ENCODE results near the gene KRTAP5-5.
"Not testable (repeated sequence)": the region's sequence is repeated elsewhere in the genome, so short reads cannot be mapped to it uniquely, and the experiment has no call there.

The KRTAP5-5 gene

DNA sequence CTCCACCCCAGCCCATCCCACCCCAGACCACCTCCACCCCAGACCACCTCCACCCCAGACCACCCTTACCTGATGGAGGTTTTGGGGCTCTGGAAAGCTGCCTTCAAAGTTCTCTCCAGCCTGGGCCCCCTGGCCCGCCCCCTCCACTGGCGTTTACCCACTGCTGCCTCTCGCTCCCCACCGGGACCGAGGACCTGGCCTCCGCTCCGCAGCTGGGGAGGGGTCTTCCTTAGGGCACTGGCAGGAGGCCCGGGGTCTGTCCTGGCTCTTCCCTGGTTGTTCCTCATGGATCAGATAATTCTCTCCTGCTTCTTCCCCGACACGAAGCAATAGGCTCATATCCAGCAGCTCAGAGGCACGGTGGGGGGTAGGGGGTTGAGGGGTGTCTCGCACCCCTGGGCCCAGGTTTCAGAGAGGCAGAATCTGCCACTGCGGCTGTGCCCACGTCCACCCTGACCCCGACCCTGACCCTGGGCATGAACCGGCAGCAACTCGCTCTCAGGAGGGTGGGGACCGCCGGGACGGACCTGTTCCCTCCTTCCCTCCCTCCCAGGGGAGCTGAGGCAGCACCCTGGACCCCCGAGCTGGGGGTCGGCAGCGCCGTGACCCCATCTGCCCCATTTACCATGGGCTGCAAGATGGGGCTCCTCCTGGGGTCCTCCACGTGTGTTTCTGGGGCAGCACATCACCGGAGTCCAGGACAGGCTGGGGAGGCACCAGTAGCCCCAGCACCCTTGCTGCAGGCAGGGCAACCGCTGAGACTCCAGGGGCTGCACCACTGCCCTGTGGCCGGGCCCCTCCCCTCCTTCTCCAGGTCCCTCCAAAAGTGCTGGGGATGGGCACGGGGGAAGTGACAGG is 12.9 kb downstream of the KRTAP5-5 start:
- no peak for DNase-seq (ENCODE audit: low spot score)

DNA sequence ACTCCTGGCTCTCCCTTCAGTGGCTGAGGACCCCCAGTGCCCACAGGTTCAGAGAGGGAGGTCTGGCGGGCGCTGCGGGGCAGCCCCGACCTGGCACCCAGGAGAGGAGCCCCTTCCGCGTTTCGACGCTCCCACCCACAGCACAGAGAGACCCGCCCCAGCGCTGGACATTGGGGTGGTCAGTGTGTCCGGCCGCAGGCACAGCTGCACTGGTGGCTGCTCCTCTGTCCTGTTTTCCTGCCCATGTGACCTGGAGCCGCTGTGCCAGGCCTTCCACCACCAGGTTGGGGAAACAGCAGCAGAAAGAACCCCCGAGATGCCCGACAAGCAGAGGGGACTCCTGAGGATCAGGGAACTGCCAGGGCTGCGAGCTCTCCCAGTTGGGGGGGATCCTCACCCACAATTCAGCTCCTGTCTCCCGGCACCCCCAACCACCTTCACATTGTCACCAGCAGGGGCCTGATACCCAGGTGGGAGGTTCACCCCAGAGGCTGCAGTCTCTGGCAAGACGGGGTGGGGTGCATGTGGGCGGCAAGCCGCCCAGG is 13.6 kb downstream of the KRTAP5-5 start:
- DNase-seq (ENCODE audit: low spot score) = no peak

- DNase-seq (ENCODE audit: low spot score) = no peak
Observed at GRCh38 chr11:1644601-1645356, 15.2 kb downstream of the KRTAP5-5 start.

DNA sequence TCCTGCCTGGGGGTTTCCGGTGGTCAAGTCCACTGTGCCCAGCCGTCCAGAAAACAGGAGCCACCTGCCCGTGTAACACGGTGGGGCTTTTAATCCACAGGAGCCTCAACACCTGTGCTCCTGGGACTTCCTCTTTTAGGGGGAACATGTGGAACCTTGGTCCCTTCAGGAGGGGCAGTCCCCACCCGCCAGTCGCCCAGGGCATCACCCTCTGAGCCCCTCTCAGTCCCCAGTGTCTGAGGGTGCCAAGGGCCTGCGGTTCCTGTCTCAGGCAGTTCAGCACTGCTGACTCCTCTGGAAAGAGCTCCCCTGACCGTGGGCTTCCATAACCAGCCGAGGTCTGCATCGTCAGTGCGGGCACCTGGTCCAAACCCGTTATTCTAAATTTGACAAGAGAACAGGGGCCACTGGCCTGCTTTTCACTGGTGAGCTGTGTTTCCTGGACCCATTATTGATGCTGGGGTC is 15.8 kb downstream of the KRTAP5-5 start:
- no peak for DNase-seq (ENCODE audit: low spot score)

- DNase-seq (ENCODE audit: low spot score) = not testable (repeated sequence)
Observed at GRCh38 chr11:1646540-1646939, 17.0 kb downstream of the KRTAP5-5 start.

- DNase-seq (ENCODE audit: low spot score) = no peak
Observed at GRCh38 chr11:1647901-1648652, 18.5 kb downstream of the KRTAP5-5 start.

DNA sequence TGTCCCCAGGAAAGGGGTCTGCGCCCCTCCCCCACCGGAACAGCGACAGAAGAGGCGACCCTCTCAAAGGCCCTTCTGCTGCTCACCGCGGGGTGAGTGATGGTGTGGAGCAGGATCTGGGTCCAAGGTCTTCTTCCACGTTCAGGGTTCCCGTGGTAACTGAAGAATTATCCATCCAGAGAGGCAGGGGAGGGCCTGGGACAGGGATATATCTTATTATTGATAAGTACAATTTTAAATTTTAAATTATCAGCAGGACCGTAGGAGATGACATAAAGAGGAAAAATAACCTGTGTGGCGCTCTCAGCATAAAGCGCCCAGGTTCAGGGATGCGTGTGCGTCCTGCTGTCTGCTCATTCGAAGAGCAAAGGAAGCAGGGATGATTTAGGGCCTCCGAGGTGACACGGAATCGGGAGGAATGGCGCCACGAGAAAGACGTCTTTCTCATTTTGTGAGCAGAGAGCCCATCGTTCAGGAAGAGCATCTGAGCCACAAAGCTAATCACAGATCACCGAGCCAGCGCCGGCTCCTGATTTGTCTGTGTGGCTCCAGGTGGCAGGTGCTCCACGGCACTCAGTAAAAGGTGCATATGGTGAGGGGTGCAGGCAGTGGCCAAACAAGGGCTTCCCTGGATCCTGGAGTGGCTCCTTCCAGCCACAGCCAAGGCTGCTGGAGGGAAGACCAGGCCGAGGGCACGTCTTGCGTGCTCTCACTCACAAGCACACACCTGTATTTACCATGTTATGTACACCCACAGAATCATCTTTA is 19.3 kb downstream of the KRTAP5-5 start:
- DNase-seq (ENCODE audit: low spot score) = no peak

- no peak for DNase-seq (ENCODE audit: low spot score)
Observed at GRCh38 chr11:1650034-1650917, 20.7 kb downstream of the KRTAP5-5 start.

DNA sequence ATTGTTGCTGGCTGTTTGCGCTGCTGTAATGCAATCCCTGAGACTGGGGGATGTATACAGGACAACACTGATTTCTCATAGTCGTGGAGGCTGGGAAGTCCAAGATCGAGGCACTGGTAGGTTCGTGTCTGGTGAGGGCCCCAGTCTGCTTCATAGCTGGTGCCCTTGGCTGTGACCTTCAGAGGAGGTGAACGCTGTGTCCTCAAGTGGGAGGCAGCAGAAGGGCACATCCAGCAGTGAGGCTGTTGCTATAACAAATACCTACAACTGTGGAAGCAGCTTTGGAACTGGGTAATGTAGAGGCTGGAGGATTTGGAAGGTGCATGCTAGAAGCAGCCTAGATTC is 21.3 kb downstream of the KRTAP5-5 start:
- DNase-seq (ENCODE audit: low spot score) = no peak

DNA sequence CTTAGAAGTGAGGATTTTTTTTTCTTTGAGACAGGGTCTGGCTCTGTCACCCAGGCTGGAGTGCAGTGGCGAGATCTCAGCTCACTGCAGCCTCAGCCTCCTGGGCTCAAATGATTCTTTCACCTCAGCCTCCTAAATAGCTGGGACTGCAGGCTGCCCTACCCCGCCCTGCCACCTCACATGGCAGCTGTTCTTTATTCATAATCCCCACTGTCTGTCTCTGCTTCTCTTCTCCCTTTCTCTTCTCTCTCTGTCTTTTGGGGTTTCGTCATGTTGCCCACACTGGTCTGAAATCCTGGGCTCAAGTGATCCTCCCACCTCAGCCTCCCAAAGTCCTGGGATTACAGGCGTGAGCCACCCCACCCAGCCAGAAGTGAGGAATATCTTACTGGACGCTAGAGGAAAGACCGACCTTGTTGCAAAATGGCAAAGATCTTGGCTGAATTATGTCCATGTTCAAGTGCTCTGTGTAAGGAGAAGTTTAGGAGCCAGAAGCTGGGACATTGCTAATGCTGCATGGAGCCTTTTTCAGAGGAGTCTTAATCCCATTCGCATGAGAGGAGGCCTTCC is 21.9 kb downstream of the KRTAP5-5 start:
- DNase-seq (ENCODE audit: low spot score) = no peak

- no peak for DNase-seq (ENCODE audit: low spot score)
Observed at GRCh38 chr11:1652026-1652425, 22.5 kb downstream of the KRTAP5-5 start.

DNA sequence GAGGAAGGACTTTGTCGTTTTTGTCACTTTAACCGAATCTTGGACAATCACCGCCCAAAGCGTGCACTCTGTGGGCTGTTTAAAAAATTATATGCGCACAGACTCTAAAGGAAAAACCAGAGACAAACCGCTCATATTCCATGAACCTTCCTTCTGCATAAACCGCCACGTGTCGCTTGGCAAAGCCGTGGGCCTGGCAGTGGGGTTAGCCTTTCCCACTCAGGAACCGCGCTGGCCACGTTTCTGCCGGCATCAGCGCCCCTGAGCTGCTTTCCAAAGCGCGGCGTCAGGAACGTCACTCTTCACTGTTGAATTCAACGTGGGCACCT is 22.8 kb downstream of the KRTAP5-5 start:
- no peak for DNase-seq (ENCODE audit: low spot score)

DNA sequence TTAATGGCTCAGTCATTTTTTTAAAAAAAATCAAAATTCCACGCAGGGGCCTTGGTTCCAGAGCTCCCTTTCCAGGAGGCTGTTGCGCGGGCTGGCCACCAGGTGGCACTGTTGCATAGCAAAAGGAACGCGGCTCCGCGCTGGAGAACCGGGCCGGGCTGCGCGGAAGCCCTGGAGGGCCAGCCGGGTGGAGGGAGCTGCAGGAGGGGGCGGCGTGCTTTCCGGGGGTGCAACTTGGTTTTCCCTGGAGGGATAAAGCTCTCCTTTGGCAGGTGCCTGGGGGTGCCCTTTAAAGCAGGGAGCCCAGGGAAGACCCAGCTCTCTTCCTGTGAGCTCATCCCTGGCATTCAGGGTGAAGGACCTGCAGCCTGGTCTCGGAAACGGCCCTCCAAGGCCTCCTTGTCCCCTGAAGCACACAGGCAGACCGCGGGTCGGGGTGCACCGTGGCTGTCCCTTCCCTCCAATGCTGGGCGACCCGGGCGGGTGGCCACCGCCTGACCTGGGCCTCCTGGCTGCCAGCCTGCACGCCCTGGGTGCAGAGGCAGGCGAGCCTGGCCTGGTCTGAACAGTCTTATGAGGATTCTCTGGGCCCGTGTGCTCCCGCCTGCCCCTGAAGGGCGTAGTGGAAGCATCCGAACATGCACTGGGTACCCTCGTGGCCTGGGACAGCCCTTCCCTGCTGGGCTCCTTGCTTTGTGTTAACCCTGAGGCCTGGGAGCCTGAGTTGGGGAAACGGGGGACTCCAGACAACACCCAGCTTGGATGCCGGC is 23.4 kb downstream of the KRTAP5-5 start:
- DNase-seq (ENCODE audit: low spot score) = peak; percentile 92

GRCh38 chr11:1653541-1654387 is 24.2 kb downstream of the KRTAP5-5 start:
- DNase-seq (ENCODE audit: low spot score) = no peak

- no peak for DNase-seq (ENCODE audit: low spot score)
Observed at GRCh38 chr11:1654388-1655167, 25.0 kb downstream of the KRTAP5-5 start.

DNA sequence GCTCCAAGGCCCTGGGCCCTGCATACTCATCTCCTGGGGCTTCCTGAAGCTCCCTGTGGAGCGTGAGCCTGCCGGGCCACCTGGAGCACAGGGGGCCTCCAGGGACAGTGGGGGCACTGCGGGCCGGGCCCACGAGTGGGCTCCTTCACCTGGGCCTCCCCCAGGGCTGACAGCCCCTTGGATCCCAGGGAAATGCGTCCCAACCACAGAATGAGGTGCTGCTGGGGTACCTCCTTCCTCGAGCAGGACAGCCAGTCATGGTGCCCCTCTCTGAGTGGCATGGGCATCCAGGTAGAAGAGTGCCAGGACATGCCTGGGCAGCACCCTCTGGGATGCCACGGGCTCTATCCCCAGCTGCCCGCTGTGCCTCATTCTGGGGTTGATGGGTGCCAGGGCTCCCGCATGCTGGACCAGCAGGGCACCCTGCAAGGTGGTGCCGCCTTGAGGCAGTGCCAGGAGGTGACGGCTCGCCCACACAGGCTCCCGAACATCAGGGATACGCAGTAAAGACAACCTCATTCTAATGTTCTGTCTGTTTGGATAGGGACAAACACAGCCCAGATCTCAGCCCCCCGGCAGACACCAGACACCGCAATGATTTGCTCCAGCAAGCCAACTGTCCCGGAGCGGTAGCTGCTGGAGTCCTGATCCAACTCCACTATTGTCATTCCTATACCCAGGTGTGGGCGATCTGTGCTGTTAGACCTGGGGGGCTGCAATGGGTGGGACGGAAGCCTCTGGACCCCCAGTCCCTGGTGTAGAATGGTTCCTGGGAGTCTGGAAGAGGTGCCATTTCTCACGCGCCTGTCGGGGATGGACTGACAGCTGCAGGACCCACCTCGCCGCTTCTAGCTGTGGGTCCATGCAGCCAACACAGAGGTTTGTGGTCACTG is 25.8 kb downstream of the KRTAP5-5 start:
- no peak for DNase-seq (ENCODE audit: low spot score)

DNA sequence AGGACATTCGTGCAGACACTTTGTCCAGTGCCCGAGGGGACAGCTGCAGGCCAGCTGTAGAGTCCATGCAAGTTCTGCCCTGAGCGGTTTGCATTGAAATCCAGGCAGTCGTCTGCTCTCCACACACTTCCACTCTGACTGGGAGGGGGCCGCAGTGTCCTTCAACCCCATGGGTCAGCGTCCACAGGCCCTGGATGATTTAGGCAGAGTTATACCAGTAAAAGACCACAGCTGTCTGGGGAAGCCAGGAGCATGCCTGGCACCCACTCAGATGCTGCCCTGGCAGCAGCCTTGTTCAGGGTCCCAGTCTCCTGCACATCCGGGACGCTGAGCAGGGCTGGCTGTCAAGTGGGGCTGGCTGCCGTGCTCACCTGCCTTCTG is 26.5 kb downstream of the KRTAP5-5 start:
- no peak for DNase-seq (ENCODE audit: low spot score)

Data from D341Med (cell line).